ENCODE measurements around the gene ERMAP.
"Not testable (repeated sequence)": the region's sequence is repeated elsewhere in the genome, so short reads cannot be mapped to it uniquely, and the experiment has no call there.

ERMAP gene

GRCh38 chr1:42846257-42847110 lies 29.6 kb downstream of the ERMAP start, which contains the start of gene ZNF691:
ZNF691 (plus strand) TSS chr1:42846613; CDS start chr1:42849659, 3,046 bp downstream.
- peak; percentile 83 for DNase-seq

DNA sequence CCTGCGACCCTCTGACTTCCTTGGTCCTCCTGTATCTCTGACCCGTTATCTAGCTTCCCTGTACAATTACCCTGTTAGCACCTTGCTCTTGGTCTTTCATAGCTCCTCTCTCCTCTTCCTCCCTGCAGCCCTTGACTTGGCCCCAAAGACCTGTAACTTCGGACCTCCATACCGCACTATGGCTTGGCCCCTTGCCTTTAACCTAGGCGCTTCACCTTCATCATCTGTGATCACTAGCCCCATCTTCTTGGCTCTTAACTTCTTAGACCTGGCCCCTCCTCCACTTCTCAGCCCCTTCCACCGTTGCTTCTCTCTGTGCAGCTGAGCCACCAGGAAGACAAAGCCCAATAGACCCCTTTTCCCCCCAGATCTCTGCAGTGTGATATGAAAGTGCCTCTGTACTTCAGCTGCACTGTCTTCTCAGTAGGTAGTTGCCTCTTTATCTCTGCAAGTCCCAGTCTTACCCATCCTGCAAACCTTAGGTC lies 30.2 kb downstream of the ERMAP start:
- DNase-seq: no peak

DNA sequence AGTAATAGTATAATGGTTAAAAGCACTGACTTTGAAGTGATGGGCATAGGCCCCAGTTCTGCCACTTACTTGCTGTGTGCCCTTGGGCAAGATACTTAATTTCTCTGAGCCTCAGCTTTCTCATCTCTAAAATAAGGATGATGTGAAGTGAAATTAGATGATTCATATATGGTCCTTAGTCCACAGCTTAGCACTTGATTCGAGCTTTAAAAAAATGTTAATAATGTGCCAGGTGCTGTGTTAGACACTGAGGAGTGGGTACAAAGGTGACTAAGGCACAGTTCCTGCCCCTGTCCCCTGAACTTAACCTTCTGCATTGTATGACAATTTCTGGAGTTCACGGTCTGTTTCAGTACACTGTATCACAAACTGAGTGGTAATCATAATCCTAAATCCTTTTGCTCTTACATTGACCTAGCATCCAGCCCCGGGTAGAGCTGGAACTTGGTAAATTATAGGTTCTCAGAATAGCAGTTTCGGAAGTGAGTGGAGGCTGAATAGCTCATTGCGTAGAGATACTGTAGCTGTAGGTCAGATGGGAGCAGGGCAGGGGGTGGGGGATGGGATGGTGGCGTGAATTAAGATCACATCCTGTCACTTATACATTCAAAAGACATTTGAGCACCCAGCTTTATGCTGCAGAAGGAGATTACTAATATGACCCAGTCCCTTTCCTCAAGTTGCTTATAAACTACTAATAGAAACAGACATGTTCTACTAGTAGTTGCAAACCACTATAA lies 31.0 kb downstream of the ERMAP start:
- no peak for DNase-seq

DNA sequence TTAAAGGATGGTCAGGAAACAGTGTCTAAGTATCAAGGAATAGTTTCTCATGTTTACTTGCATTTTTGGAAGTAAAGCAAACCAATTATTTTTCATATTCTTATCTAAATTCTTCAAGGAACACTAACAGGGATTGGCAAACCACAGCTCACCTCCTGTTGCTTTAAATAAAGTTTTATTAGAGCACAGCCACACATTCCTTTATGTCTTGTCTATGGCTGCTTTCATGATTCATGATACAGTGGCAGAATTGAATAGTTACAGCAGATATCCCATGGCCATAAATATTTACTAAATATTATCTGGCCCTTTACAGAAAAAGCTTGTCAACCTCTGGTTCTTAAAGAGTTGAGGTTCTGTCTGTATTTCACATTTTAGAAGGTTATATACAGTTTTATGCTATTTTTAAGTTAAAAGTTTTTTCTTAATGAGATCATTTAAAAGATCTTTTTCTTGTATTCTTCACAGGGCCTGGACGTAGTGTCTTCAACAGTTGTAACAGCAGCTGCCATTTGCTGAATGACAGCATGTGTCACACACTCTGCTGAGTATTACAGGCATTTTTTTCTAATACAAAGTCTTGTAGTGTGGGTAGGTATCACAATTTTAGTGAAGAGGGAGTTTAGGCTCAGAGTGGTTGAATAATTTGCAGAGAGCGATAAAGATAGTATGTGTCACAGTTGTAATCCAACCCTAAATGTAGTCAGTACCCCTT lies 32.1 kb downstream of the ERMAP start:
- DNase-seq: no peak

DNA sequence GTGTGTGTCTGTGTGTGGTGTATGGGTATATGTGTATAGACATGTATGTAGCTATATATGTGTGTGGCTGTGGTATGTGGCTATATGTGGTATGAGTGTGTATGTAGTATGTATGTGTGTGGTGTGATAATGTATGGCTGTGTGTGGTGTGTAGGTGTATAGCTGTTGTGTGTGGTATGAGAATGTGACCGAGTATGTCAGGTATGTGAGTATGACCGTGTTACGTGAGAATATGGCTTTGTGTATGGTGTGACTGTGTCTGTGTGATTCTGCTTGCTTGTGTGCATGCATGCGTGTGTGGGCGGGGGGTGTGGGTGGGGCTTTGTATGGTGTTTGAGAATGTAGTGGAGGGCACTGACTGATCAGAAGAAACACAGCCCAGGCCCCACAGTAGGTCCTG lies 33.0 kb downstream of the ERMAP start:
- DNase-seq: no peak

DNA sequence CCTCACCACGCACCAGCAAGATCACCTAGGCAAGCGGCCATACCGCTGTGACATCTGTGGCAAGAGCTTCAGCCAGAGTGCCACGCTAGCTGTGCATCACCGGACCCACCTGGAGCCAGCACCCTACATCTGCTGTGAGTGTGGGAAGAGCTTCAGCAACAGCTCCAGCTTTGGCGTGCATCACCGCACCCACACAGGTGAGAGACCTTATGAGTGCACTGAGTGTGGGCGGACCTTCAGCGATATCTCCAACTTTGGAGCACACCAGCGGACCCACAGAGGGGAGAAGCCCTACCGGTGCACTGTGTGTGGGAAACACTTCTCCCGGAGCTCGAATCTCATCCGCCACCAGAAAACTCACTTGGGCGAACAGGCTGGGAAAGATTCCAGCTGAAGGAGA lies 34.5 kb downstream of the ERMAP start:
- no peak for DNase-seq

GRCh38 chr1:42851960-42852607 lies 35.2 kb downstream of the ERMAP start:
- no peak for DNase-seq

GRCh38 chr1:42852608-42852980 lies 35.7 kb downstream of the ERMAP start:
- no peak for DNase-seq

DNA sequence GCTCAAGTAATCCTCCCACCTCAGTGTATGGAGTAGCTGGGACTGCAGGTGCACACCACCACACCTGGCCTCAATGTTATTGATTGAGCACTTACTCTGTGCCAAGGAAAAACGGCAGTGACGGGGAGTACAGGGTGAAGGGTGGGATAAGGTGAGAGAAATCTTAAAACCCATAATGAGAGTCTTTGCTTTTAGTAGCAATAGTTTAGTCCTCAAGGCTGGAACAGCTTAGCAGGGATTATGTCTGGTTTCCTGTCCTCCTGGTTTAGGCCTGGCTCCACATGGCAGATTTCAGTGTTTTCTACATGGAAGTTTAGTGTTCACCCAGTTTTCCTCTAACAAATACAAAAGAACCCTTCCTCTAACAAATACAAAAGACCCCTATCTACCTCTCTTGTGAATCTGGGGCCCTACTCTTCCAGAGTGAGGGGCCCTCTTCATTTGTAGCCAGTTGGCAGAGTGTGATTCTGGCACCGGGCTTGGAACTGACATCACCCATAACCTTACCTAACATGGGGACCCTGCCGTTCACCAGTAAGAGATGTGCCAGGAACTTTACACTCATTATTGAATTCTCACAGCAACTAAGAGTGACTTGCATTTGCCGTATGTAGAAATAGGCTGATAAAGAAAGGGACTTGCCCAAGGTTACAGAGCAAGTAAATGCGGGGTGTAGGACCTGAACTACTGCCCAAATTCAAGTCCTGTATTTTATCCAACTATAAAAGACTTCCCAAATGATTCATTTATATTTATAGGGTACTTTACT lies 36.4 kb downstream of the ERMAP start:
- no peak for DNase-seq

GRCh38 chr1:42856554-42856953 lies 39.6 kb downstream of the ERMAP start:
- not testable (repeated sequence) for DNase-seq

DNA sequence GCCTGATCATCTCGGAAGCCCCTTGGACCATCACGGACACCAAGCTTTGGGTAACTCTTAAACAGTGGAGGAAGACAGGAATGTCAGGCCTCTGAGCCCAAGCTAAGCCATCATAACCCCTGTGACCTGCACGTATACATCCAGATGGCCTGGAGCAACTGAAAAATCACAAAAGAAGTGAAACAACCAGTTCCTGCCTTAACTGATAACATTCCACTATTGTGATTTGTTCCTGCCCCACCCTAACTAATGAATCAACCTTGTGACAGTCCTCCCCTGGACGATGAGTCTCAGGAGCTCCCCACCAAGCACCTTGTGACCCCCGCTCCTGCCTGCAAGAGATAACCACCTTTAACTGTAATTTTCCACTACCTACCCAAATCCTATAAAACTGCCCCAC lies 42.4 kb downstream of the ERMAP start:
- DNase-seq: not testable (repeated sequence)

- no peak for DNase-seq
Observed at GRCh38 chr1:42860339-42861013, 43.6 kb downstream of the ERMAP start.

DNA sequence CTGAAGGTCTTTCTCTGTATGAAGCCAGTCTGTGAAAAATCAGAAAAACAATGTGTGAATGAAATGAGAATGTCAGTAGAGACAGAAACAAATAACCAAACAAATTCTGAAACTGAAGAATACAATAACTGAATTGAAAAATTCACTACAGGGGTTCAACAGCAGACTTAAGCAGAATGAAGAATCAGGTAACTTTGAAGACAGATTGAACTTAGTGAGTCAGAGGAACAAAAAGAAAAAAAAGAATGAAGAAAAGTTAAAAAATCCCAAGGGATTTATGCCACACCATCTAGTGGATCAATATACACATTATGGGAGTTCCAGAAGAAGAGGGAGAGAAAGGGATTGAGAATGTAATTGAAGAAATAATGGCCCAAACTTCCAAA lies 44.1 kb downstream of the ERMAP start:
- DNase-seq: no peak

GRCh38 chr1:42866549-42866948 lies 49.6 kb downstream of the ERMAP start:
- DNase-seq: no peak

DNA sequence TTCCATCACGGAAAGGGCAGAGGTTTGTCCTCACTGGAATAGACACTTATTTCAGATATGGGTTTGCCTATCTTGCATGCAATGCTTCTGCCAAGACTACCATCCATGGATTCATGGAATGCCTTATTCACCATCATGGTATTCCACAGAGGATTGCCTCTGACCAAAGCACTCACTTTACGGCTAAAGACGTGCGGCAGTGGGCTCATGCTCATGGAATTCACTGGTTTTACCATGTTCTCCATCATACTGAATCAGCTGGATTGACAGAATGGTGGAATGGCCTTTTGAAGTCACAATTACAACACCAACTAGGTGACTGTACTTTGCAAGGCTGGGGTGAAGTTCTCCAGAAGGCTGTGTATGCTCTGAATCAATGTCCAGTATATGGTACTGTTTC lies 51.5 kb downstream of the ERMAP start:
- not testable (repeated sequence) for DNase-seq

- not testable (repeated sequence) for DNase-seq
Observed at GRCh38 chr1:42869254-42869653, 52.3 kb downstream of the ERMAP start.

- not testable (repeated sequence) for DNase-seq
Observed at GRCh38 chr1:42869751-42870150, 52.8 kb downstream of the ERMAP start.

GRCh38 chr1:42873108-42873507 lies 56.2 kb downstream of the ERMAP start:
- DNase-seq: not testable (repeated sequence)

- DNase-seq: no peak
Observed at GRCh38 chr1:42873670-42874069, 56.7 kb downstream of the ERMAP start.

- DNase-seq: no peak
Observed at GRCh38 chr1:42876009-42876408, 59.1 kb downstream of the ERMAP start.

DNA sequence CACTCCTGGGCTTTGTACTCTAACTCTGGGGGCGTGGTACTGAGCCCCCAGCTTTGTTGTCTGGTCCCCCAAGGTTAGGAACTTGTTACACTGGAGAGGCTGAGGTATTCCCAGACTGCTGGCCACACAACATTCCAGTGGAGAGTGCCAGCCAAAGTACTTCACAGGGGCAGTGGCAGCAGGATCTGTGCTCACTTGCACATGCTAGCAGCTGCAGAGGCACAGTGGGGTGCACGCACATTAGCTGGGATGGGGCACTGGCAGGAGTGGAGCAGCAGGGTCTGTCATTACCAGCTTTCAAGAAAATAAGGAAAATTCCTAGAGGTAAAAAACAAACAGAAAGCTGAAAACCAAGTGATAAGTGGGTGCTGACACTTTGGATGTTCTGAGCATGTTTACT lies 60.5 kb downstream of the ERMAP start:
- DNase-seq: no peak

All from NCI-H187 treated with DMSO at 0.1 percent for 48 hours (cell line).